ENCODE measurements around the gene TMEM203. TPM values are rescaled to one million over a fixed set of nuclear protein-coding genes. Genes with fewer than 3 reads are reported as not detected.

The TMEM203 gene
- total RNA-seq, 4 donors from 2014 or later: 19.4 to 29.6 (median 25.4) TPM

GRCh38 chr9:137162505-137163364 lies 42.7 kb downstream of the TMEM203 start:
- Histone ChIP-seq H3K27me3 (peaks cover 35 to 100% (median 72%) of the 10 kb centered on the region in 4 donors), H3K36me3 (no peaks in the 10 kb centered on the region), H3K9me3 (no peaks in the 10 kb centered on the region), H3K27ac (peak overlapping the region in 1 of 4 donors; percentile 14), H3K4me1 (peaks cover 18 to 40% (median 22%) of the 10 kb centered on the region in 3 donors), H3K4me3 (peak overlapping the region in 3 of 4 donors; percentile 22 to 60 (median 39))
- TF ChIP-seq POLR2A (IDR thresholded peaks at IDR 0.05): no peak
- TF ChIP-seq CTCF (IDR thresholded peaks at IDR 0.05): peak in 2 of 6 experiments; percentile 9 to 26
- intact Hi-C loops (cut with DNase I): no loop called here
- no peak for DNase-seq
- 3 to 31% methylated on average over 5 of the region's 74 CpGs for WGBS, 2 donors

- Histone ChIP-seq H3K9me3 (no peaks in the 10 kb centered on the region), H3K4me1 (peaks cover 15 to 38% (median 21%) of the 10 kb centered on the region in 3 donors), H3K36me3 (no peaks in the 10 kb centered on the region), H3K27me3 (peaks cover 26 to 100% (median 66%) of the 10 kb centered on the region in 4 donors), H3K4me3 (peak overlapping the region in 3 of 4 donors; percentile 22 to 60 (median 39)), H3K27ac (no peak overlapping the region)
- WGBS, 2 donors: 2 to 5% methylated on average over 4 to 30 of the region's 71 CpGs
- TF ChIP-seq CTCF (IDR thresholded peaks at IDR 0.05) (no peak), POLR2A (IDR thresholded peaks at IDR 0.05) (no peak)
- intact Hi-C loops (cut with DNase I): no loop called here
- DNase-seq: no peak
These were observed 43.6 kb downstream of the TMEM203 start for GRCh38 chr9:137161558-137162486.

GRCh38 chr9:137160716-137161557 lies 44.5 kb downstream of the TMEM203 start:
- Histone ChIP-seq H3K36me3 (no peaks in the 10 kb centered on the region), H3K4me1 (peaks cover 20 to 44% (median 26%) of the 10 kb centered on the region in 3 donors), H3K9me3 (no peaks in the 10 kb centered on the region), H3K27ac (no peak overlapping the region), H3K27me3 (peaks cover 26 to 100% (median 62%) of the 10 kb centered on the region in 4 donors), H3K4me3 (no peak overlapping the region)
- 41 to 42% methylated on average over 16 to 20 of the region's 56 CpGs for WGBS, 2 donors
- intact Hi-C loops (cut with DNase I): no loop called here
- DNase-seq: no peak
- TF ChIP-seq CTCF (IDR thresholded peaks at IDR 0.05) (no peak), POLR2A (IDR thresholded peaks at IDR 0.05) (no peak)

GRCh38 chr9:137160054-137160425 lies 45.4 kb downstream of the TMEM203 start:
- peaks cover 26 to 100% (median 53%) of the 10 kb centered on the region in 4 donors for H3K27me3 ChIP-seq

More at GRCh38 chr9:137160054-137160425, 45.4 kb downstream of the TMEM203 start:
- Histone ChIP-seq H3K36me3 (no peaks in the 10 kb centered on the region), H3K27ac (no peak overlapping the region), H3K4me3 (no peak overlapping the region), H3K4me1 (peaks cover 20 to 44% (median 26%) of the 10 kb centered on the region in 3 donors), H3K9me3 (no peaks in the 10 kb centered on the region)
- TF ChIP-seq CTCF (IDR thresholded peaks at IDR 0.05) (no peak), POLR2A (IDR thresholded peaks at IDR 0.05) (no peak)
- intact Hi-C loops (cut with DNase I): no loop called here
- DNase-seq: no peak
- 59 to 63% methylated on average over 6 to 9 of the region's 17 CpGs for WGBS, 2 donors
